Measurements from ENCODE around the gene SHISA9. TPM values are rescaled to one million over a fixed set of nuclear protein-coding genes. Genes with fewer than 3 reads are reported as not detected.

The SHISA9 gene
- total RNA-seq, 1 experiment from 2014 or later = not detected

DNA sequence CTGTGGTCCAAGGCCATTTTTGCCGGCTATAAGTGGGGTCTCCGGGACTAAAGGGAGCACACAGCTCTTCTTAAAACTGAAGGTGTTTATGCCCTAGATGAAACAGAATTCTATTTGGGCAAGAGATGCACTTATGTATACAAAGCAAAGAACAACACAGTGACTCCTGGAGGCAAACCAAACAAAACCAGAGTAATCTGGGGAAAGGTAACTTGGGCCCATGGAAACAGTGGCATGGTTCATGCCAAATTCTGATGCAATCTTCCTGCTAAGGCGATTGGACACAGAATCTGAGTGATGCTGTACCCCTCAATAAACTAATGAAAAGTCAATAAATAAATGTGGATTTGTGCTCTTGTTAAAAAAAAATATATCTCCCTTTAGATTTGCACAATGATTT lies 20.2 kb upstream of the SHISA9 start:
- no peak for ATAC-seq

More for the DNA sequence above, 20.2 kb upstream of the SHISA9 start:
- POLR2A ChIA-PET = no interaction called here
- H4K20me1 ChIP-seq (ENCODE audit: insufficient read depth) = no peaks in the 10 kb centered on the region
- H3K27ac ChIP-seq (ENCODE audit: low read depth, low read length) = no peak overlapping the region
- no peak overlapping the region for H2AFZ ChIP-seq (ENCODE audit: low read depth, low read length, poor library complexity, severe bottlenecking)
- no peaks in the 10 kb centered on the region for H3K9me2 ChIP-seq (ENCODE audit: insufficient read depth)
- no peaks in the 10 kb centered on the region for H3K4me1 ChIP-seq (ENCODE audit: control insufficient read depth in 1 of 2, insufficient read depth in 2 of 2, low read length in 2 of 2)
- RAD21 ChIA-PET (ENCODE audit: low non-redundant PET in 1 of 2, low total read pairs in 2 of 2, uncharacterized antibody in 2 of 2, unreplicated experiment in 2 of 2) = no interaction called here
- no peak for DNase-seq (ENCODE audit: low read depth, low spot score)
- CTCF ChIA-PET = no interaction called here
- H3K9me3 ChIP-seq (ENCODE audit: control insufficient read depth in 1 of 2, insufficient read depth in 1 of 2, low read depth in 1 of 2, low read length in 2 of 2) = no peaks in the 10 kb centered on the region
- intact Hi-C loops (cut with micrococcal nuclease) = no loop called here
- BruUV-seq (replicated peaks) = no TSS peak
- no peak overlapping the region for H3K9ac ChIP-seq (ENCODE audit: low read length)
- no peaks in the 10 kb centered on the region for H3K79me2 ChIP-seq (ENCODE audit: insufficient read depth, low read length)
- H3K4me2 ChIP-seq (ENCODE audit: low read length) = no peak overlapping the region
- TF ChIP-seq POLR2AphosphoS5 (IDR thresholded peaks at IDR 0.05; ENCODE audit: low read depth, low read length) (no peak), RAD21 (IDR thresholded peaks at IDR 0.05; ENCODE audit: low read depth) (no peak), ATF3 (IDR thresholded peaks at IDR 0.05) (no peak), SIN3A (IDR thresholded peaks at IDR 0.05; ENCODE audit: low read depth) (no peak), SRF (IDR thresholded peaks at IDR 0.05; ENCODE audit: low read depth) (no peak), ZNF274 (IDR thresholded peaks at IDR 0.05; ENCODE audit: low read depth, low read length) (no peak), CBX3 (IDR thresholded peaks at IDR 0.05; ENCODE audit: low read depth) (no peak), YY1 (IDR thresholded peaks at IDR 0.05; ENCODE audit: extremely low read depth, insufficient replicate concordance, low read depth, low read length) (no peak), EGR1 (IDR thresholded peaks at IDR 0.05; ENCODE audit: low read depth) (no peak), FOSL1 (IDR thresholded peaks at IDR 0.05; ENCODE audit: low read depth) (no peak), EZH2phosphoT487 (IDR thresholded peaks at IDR 0.05; ENCODE audit: borderline replicate concordance) (no peak), MAX (IDR thresholded peaks at IDR 0.05) (no peak), ZFX (IDR thresholded peaks at IDR 0.05) (no peak)
- TF ChIP-seq, protein P1, sequence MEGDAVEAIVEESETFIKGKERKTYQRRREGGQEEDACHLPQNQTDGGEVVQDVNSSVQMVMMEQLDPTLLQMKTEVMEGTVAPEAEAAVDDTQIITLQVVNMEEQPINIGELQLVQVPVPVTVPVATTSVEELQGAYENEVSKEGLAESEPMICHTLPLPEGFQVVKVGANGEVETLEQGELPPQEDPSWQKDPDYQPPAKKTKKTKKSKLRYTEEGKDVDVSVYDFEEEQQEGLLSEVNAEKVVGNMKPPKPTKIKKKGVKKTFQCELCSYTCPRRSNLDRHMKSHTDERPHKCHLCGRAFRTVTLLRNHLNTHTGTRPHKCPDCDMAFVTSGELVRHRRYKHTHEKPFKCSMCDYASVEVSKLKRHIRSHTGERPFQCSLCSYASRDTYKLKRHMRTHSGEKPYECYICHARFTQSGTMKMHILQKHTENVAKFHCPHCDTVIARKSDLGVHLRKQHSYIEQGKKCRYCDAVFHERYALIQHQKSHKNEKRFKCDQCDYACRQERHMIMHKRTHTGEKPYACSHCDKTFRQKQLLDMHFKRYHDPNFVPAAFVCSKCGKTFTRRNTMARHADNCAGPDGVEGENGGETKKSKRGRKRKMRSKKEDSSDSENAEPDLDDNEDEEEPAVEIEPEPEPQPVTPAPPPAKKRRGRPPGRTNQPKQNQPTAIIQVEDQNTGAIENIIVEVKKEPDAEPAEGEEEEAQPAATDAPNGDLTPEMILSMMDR (IDR thresholded peaks at IDR 0.05 in 2 of 3, conservative IDR thresholded peaks at IDR 0.05 in 1 of 3; ENCODE audit: borderline replicate concordance in 1 of 3, insufficient read depth in 1 of 3, low read depth in 2 of 3, low read length in 2 of 3) = no peak
- peaks cover 4% of the 10 kb centered on the region for H3K27me3 ChIP-seq (ENCODE audit: insufficient read depth, low read length)
- H3K36me3 ChIP-seq (ENCODE audit: control insufficient read depth in 1 of 2, insufficient read depth in 2 of 2, low read length in 2 of 2) = no peaks in the 10 kb centered on the region
- no peak overlapping the region for H3K4me3 ChIP-seq (replicated peaks in 1 of 2; ENCODE audit: low read depth in 1 of 2, low read length in 2 of 2)
